Stimulated activated naive CD8-positive, alpha-beta T cell treated with anti-CD3 and anti-CD28 coated beads, Interleukin-15, amount 100 ng/mL, for 72 hours (primary cell): ENCODE results near the gene LTC4S.
"Not testable (repeated sequence)": the region's sequence is repeated elsewhere in the genome, so short reads cannot be mapped to it uniquely, and the experiment has no call there.

Experiments
- ATAC-seq: fragments of 150-1000 bp; cut with Tn5 transposase; 2 replicates; pipeline ENCODE4 v1.10.0; 2021; ENCODE audit warnings: mild to moderate bottlenecking, moderate library complexity
- DNase-seq, 2 donors: peaks; one replicate each; pipeline ENCODE4 v3.0.0; 2021 to 2022
- H3K27ac Mint-ChIP-seq, 2 donors: one replicate each; pipeline ENCODE4 v1.8.0; 2022; ENCODE audit warnings: mild to moderate bottlenecking in 2 of 2, mixed read lengths in 2 of 2, moderate library complexity in 2 of 2
- H3K27me3 Mint-ChIP-seq: one replicate; pipeline ENCODE4 v1.8.0; 2022; ENCODE audit warnings: mixed read lengths
- H3K4me1 Mint-ChIP-seq: one replicate; pipeline ENCODE4 v1.8.0; 2022; ENCODE audit warnings: mild to moderate bottlenecking, mixed read lengths
- H3K4me3 Mint-ChIP-seq, 2 donors: one replicate each; pipeline ENCODE4 v1.8.0; 2022; ENCODE audit warnings: mild to moderate bottlenecking in 2 of 2, mixed read lengths in 2 of 2, moderate library complexity in 1 of 2
- H3K9me3 Mint-ChIP-seq, 2 donors: one replicate each; pipeline ENCODE4 v1.8.0; 2022; ENCODE audit warnings: mixed read lengths in 2 of 2

Gene LTC4S

DNA sequence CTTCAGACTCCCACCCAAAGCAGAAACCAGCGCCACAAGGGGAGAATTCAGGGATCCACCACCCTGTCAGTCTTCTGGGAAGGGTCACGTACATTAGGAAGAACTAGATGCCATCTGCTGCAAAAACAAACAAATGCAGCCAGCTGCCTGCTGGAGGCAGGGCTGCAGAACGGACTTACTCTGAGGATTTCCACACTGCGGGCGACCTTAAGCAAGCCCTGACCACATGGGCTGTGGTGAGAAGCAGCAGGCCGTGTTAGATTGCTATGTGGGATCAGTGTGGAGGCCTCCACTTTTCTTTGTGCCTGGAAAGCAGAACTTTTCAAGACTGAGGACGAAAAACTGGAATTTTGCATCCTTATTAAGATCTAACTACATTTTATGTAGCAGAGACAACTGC lies 13.4 kb upstream of the LTC4S start:
- H3K27ac Mint-ChIP-seq: no peak overlapping the region

DNA sequence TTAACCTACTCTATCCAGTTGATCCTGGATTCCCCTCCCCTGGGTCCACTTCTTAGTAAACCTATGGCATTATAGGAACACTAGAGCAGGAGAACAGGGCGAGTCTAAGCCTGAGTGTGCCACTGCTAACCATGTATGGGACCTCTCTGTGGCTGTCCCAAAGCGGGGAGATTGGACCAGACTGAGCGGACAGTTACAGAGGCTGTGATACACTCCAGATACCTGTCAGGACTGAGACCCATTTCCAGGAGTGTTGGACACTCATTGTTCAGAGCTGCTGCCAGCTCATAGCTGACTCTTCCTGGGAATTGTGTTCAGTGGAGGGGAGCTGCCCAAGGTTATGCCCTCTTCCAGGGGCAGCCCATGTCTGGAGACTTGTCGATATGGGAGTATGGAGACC lies 11.9 kb upstream of the LTC4S start:
- ATAC-seq (no peak), DNase-seq (no peak)
- no peaks in the 10 kb centered on the region for H3K9me3 Mint-ChIP-seq
- H3K27ac Mint-ChIP-seq: peak overlapping the region in 1 of 2 donors; percentile 16
- no peak overlapping the region for H3K4me3 Mint-ChIP-seq
- no peaks in the 10 kb centered on the region for H3K27me3 Mint-ChIP-seq
- H3K4me1 Mint-ChIP-seq: no peaks in the 10 kb centered on the region

More for the DNA sequence above, 13.4 kb upstream of the LTC4S start:
- H3K27me3 Mint-ChIP-seq: no peaks in the 10 kb centered on the region
- DNase-seq (no peak), ATAC-seq (no peak)
- no peaks in the 10 kb centered on the region for H3K9me3 Mint-ChIP-seq
- H3K4me1 Mint-ChIP-seq: no peaks in the 10 kb centered on the region
- no peak overlapping the region for H3K4me3 Mint-ChIP-seq

DNA sequence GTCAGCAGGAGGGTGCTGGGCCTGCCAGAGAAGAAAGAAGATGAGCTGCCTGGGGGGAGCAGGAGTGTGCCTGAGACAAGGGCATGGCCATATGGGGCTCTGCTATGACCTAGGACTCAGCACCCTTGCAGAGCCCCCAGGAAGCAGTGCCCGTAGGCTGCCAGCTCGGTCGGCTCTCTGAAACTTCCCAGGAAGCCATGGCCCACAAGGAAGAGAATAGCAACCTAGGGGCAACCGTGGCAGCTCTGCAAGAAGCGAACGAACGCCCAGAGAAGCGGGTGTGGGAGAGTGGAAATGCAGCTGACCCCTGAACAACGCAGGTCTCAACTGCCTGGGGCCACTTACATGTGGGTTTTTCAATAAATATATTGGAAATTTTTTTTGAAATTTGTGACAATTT lies 10.7 kb upstream of the LTC4S start:
- Mint-ChIP-seq H3K9me3 (no peaks in the 10 kb centered on the region), H3K27me3 (no peaks in the 10 kb centered on the region), H3K4me3 (no peak overlapping the region), H3K4me1 (no peaks in the 10 kb centered on the region), H3K27ac (peak overlapping the region in 1 of 2 donors; percentile 75)
- ATAC-seq (no peak), DNase-seq (no peak)

DNA sequence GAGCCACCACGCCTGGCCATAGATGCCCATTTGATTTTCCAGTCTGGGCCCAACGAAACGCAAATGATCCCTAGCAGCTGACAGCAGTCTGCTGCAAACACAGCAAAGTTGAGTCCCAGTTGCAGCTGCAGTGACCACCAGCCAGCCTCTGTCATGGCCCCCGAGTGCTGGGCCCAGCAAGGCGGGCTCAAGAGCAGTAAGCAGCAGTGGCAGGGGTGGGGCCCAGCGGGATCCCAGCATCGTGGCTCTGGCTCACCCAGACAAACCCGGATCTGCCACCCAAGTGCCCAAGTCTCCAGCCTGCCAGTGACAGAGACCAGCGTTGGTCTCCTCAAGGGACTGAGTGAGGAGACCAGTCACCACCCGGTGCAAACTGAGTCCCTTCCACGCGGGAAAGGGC lies 6.9 kb upstream of the LTC4S start:
- no peak overlapping the region for H3K4me3 Mint-ChIP-seq
- no peaks in the 10 kb centered on the region for H3K9me3 Mint-ChIP-seq
- H3K27me3 Mint-ChIP-seq: no peaks in the 10 kb centered on the region
- no peak overlapping the region for H3K27ac Mint-ChIP-seq
- H3K4me1 Mint-ChIP-seq: peaks cover 3% of the 10 kb centered on the region
- ATAC-seq: peak; percentile 14
- no peak for DNase-seq

DNA sequence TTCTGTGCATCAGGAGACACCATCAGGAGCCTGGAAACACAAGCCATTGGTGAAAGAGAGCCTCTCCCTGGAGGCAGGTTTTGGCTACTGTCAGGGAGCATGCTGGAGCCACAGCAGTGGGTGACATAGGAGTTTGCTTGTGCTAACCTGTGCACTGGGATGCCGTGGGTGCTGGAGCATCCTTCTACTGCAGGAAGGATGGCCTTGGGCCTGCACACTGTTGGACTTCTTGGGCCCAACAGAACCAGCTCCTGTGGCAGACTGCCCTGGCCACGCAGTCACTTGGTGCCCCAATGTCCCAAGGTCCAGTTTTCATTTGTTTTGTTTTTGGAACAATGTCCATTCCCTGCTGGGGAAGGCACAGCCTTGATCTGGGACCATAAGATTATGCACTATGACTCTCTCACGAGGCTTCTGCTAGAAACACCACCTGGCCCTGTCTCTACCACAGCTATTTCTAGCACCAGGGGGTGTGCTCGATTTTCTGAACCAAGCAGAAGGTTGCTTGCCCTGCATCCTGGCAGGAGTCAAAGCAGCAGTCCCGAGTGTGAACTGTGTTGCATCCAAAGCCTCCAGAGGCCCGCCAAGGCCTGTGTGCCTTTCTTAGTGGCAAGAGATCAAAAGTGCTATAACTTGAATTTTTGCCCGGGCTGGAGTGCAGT lies 5.5 kb upstream of the LTC4S start:
- H3K9me3 Mint-ChIP-seq: no peaks in the 10 kb centered on the region
- H3K27ac Mint-ChIP-seq: peak overlapping the region in 1 of 2 donors; percentile 42
- H3K27me3 Mint-ChIP-seq: no peaks in the 10 kb centered on the region
- ATAC-seq: no peak
- DNase-seq: no peak
- peaks cover 15% of the 10 kb centered on the region for H3K4me1 Mint-ChIP-seq
- no peak overlapping the region for H3K4me3 Mint-ChIP-seq

DNA sequence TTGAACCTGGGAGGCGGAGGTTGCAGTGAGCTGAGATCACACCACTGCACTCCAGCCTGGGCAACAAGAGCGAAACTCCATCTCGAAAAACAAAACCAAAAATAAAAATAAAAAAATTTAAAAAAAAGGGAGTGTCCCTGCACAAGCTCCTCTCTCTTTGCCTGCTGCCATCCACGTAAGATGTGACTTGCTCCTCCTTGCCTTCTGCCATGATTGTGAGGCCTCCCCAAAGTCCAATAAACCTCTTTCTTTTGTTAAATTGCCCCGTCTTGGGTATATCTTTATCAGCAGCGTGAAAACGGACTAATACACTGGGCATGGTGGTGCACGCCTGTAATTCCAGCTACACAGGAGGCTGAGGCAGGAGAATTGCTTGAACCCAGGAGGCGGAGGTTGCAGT lies 4.5 kb upstream of the LTC4S start:
- DNase-seq: not testable (repeated sequence)
- H3K4me1 Mint-ChIP-seq: peaks cover 25% of the 10 kb centered on the region

DNA sequence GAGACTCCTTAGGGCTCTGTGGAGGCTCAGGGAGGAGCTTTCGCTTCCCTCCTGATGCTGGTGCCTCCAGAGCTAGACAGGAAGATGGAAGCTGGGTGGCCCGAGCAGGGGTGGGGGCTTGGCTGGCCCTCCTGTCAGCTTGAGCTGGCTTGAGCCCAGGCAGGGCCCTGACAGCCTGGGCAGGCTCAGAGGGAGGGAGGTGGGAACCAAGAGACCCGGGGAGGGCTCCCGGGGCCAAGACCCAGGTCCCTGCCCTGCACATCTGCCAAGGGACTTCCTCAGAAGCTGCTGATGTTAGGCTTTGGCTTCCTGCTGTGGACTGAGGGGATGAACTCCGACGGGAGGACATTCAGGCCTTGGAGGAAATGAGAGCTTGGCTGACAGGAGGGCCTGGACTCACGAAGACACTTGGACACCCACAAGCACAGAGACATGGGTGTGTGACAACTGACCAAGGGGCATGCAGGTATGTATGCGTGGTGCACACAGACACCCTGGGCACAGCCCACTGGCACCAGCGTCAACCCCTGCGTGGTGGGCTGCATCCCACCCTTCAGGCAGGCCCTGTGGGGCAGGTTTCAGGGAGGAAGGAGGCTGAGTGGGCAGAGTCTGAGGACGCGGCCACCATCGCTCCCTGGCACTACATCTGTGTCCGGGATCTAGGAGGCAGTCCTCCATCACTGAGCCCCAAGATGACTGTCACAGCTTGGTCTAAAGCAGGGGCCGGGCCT lies 1.7 kb upstream of the LTC4S start:
- Mint-ChIP-seq H3K4me3 (no peak overlapping the region), H3K4me1 (peaks cover 44% of the 10 kb centered on the region), H3K9me3 (no peaks in the 10 kb centered on the region), H3K27ac (peak overlapping the region in 1 of 2 donors; percentile 95), H3K27me3 (no peaks in the 10 kb centered on the region)
- peak in 1 of 2 donors; percentile 16 for DNase-seq
- ATAC-seq: no peak

More for the DNA sequence above, 4.5 kb upstream of the LTC4S start:
- not testable (repeated sequence) for H3K4me3 Mint-ChIP-seq, H3K9me3 Mint-ChIP-seq, H3K27me3 Mint-ChIP-seq, ATAC-seq
- H3K27ac Mint-ChIP-seq: peak overlapping the region in 1 of 2 donors; percentile 72

DNA sequence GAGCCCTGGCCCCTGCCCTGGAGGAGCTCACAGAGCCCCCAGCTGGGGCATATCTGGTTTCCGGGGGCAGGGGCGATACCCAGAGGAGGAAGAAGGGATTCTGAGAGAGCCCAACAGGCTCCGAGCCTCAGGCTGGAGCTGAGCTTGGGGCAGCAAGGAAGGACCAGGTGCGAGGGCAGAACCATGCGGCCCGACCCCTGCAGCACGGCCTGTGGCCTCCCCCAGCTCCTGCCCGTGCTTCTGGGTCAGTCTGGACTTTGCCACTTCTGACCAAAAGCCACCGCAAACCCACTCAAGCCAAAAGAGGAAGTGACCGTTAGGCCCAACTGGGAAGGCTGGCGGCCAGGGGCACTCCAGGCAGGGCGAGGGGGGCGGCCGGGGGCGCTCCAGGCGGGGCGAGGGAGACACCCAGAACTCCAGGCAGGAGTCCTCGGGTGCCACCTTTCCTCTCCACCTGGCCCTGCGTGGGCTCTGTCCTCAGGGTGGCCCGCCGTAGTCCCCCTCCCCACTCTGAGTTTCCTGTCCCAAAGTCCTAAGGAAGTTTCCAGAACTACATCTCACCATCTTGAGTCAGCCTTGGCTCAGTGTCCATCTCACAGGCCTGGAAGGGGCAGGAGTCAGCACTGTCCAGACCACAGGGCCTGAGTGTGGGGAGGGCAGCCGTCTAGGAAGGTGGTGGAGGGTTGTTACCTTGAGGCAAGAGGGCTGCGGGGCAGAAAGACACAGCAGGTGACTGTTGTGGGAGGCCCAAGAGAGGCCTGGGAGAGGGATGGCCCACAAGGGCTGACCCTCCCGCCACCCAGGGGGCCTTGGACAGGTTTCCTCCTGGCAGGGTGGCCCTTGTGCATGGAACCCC lies 946 bp upstream of the LTC4S start:
- H3K9me3 Mint-ChIP-seq: no peaks in the 10 kb centered on the region
- H3K27ac Mint-ChIP-seq: peak overlapping the region in 1 of 2 donors; percentile 95
- no peaks in the 10 kb centered on the region for H3K27me3 Mint-ChIP-seq
- H3K4me3 Mint-ChIP-seq: peak overlapping the region in 1 of 2 donors; percentile 71
- ATAC-seq: no peak
- H3K4me1 Mint-ChIP-seq: peaks cover 46% of the 10 kb centered on the region
- no peak for DNase-seq

DNA sequence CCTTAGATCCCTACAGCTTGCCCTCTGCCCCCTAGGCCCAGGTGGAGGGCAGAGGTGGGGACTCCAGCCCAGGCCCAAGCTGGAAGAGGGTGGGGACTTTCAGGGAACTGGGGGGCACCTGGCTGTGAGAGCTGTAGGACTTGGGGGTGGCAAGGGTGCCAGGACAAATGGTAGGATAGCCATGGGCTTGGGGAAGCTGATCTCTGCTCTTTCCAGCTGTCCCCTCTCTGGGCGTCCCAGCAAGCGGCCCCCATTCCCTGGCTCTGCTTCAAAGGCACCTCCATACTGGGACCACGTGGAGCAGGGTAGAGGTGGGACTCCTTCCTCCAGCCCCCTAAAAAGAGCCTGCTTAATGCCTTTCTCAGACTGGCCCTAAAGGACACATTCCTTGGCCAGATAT lies 385 bp downstream of the LTC4S start:
- DNase-seq: no peak
- peak overlapping the region in 1 of 2 donors; percentile 67 for H3K27ac Mint-ChIP-seq
- H3K9me3 Mint-ChIP-seq: no peaks in the 10 kb centered on the region
- ATAC-seq: no peak
- no peaks in the 10 kb centered on the region for H3K27me3 Mint-ChIP-seq
- peak overlapping the region in 1 of 2 donors; percentile 71 for H3K4me3 Mint-ChIP-seq
- peaks cover 46% of the 10 kb centered on the region for H3K4me1 Mint-ChIP-seq

DNA sequence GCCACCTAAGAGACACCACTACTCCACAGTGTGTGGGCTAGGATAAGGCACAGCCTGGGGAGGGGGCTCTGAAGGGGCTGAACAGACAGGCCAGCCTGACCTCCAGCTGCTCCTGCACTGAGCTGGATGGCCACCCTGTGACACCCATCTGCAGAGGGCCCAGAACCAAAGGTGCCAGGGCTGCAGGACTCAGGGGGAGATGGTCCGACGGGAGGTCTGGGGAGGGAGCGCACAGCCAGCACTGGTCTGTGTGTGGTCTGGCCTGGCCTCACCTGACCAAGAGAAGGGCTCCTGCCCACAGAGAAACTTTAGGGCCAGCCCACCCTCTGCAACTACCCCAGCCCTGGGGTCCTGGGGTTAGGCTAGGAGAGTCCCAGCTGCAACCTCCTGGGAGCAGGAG lies 789 bp downstream of the LTC4S start:
- no peak for ATAC-seq
- DNase-seq: no peak
- Mint-ChIP-seq H3K4me1 (peaks cover 46% of the 10 kb centered on the region), H3K9me3 (no peaks in the 10 kb centered on the region), H3K27me3 (no peaks in the 10 kb centered on the region), H3K27ac (peak overlapping the region in 1 of 2 donors; percentile 67), H3K4me3 (peak overlapping the region; percentile 15 to 71)

DNA sequence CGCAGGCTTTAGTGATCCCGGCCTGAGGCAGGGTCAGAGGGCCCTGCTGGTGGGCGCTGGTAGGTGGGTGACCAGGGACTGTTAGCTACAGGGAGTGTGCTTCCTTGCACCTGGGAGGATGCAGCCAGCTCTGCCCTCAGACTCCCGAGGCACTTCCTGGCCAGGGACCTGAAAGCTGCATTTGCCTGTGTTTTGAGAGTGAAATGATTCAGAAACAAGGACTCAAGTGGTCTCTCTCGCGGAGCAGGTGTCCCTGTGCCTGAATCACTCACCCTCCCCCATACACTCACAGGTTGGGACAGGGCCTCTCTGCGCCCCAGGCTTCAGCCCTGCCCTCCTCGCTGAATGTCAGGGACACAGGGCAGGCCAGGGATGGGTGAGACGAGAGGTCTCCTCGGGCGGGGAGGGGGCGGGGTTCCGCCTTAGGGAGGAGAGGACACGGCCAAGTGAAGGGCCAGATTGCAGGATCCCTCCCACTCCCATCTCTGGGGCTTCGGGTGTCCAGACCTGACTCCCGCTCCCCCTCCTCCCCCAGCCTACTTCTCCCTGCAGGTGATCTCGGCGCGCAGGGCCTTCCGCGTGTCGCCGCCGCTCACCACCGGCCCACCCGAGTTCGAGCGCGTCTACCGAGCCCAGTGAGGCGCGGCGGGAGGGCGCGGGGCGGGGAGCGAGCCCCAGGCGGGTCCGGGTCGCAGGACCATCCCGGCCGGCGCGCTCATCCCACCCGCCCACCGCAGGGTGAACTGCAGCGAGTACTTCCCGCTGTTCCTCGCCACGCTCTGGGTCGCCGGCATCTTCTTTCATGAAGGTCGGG lies 1.5 kb downstream of the LTC4S start:
- H3K27me3 Mint-ChIP-seq: no peaks in the 10 kb centered on the region

DNA sequence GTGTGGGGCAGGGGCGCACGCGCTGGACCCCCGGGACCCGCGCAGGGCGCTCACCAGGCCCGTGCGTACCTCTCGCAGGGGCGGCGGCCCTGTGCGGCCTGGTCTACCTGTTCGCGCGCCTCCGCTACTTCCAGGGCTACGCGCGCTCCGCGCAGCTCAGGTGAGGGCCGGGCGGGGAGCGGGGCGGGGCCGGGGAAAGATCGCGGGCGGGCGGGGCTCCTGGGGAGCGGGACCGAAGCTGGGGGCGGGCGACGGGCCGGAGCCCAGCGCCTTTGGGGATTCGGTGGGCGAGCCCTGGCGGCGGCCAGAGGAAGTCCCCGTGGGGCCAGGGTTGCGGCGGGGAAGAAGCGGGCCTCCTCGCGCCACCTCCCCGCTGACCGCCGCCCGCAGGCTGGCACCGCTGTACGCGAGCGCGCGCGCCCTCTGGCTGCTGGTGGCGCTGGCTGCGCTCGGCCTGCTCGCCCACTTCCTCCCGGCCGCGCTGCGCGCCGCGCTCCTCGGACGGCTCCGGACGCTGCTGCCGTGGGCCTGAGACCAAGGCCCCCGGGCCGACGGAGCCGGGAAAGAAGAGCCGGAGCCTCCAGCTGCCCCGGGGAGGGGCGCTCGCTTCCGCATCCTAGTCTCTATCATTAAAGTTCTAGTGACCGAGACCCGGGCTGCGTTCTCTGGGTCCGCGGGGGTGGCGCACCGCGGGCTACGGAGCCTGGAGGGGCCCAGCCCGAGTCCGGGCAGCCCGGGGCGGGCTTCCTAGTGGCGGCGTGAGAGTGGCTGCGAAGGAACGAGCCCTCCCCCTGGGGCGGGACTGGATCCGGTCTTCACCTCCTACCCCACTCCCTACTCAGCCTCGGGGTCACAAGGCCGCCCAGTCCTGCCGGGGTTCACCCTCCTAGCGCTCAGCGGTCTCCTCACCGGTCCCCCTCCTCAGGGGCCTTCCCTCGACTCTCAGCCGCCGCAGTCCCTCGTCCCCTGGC lies 2.4 kb downstream of the LTC4S start:
- DNase-seq (peak; percentile 77 to 80), ATAC-seq (peak; percentile 75)
- H3K9me3 Mint-ChIP-seq: no peaks in the 10 kb centered on the region
- H3K4me1 Mint-ChIP-seq: peaks cover 46% of the 10 kb centered on the region
- H3K27ac Mint-ChIP-seq: no peak overlapping the region
- H3K27me3 Mint-ChIP-seq: no peaks in the 10 kb centered on the region
- peak overlapping the region; percentile 71 to 73 for H3K4me3 Mint-ChIP-seq

More for the DNA sequence above, 1.5 kb downstream of the LTC4S start:
- Mint-ChIP-seq H3K9me3 (no peaks in the 10 kb centered on the region), H3K4me1 (peaks cover 46% of the 10 kb centered on the region), H3K27ac (peak overlapping the region in 1 of 2 donors; percentile 42), H3K4me3 (peak overlapping the region; percentile 62 to 71)
- peak in 1 of 2 donors; percentile 16 for DNase-seq
- no peak for ATAC-seq

DNA sequence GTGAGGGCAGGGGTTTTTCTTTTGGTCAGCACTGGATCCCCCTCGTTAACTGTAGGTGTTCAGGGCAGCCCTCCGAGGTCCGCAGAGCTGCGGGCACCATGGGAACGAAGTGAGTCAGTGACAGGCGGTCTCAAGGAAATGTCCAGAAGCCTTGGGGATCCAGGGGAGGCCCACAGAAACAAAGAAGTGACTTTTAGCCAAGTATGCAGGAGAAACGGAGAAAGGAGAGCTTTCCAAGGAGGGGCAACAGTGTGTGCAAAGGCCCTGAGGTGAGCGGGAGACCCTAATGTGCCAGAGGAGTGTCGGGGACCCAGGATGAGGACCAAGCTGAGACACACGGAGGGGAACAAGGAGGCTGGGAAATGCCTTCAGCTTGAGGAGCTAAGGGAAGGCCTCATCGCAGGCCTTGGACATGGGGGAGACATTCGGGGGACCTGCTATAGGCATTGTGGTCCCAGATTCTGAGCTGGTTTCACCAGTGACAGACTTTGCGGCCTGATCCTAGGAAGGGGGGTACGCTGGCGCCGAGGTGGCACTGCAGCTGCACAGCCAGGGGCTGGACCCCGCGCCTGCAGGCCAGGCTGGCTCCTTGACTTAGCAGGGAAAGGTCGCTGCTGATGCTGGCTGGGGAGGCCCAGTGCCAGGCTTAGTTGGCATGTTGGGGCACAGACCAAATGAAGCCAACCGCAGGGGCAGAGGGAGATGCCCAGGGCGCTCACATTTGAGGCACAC lies 3.3 kb downstream of the LTC4S start:
- no peak for ATAC-seq
- Mint-ChIP-seq H3K4me1 (peaks cover 48% of the 10 kb centered on the region), H3K9me3 (no peaks in the 10 kb centered on the region), H3K27me3 (no peaks in the 10 kb centered on the region), H3K4me3 (peak overlapping the region; percentile 71 to 73), H3K27ac (peak overlapping the region; percentile 30 to 54)
- no peak for DNase-seq
